Activated CD4-positive, alpha-beta memory T cell treated with anti-CD3 and anti-CD28 coated beads, Interleukin-2, amount 10 ng/mL, durations not matched to agents 7 days and 5 days (primary cell): ENCODE measurements around the gene RHD. TPM values are rescaled to one million over a fixed set of nuclear protein-coding genes. Genes with fewer than 3 reads are reported as not detected.
"Not testable (repeated sequence)": the region's sequence is repeated elsewhere in the genome, so short reads cannot be mapped to it uniquely, and the experiment has no call there.

ENCODE experiments used
- CTCF ChIA-PET: fragments of 350-600 bp; sonication (Branson Sonifier 250); formaldehyde crosslinking; loops from one replicate; lab custom pipeline; 2021; ENCODE audit warnings: antibody characterized with exemption, inconsistent platforms; lab: Charles Lee
- POLR2A ChIA-PET: fragments of 350-600 bp; sonication (Branson Sonifier 250); formaldehyde crosslinking; loops from one replicate; lab custom pipeline; 2021; ENCODE audit warnings: antibody characterized with exemption; lab: Charles Lee
- DNase-seq: peaks from one replicate; pipeline ENCODE4 v3.0.0-alpha.2; 2020
- H3K27ac Mint-ChIP-seq: one replicate; pipeline ENCODE4 v1.8.0; 2021; ENCODE audit warnings: mild to moderate bottlenecking, mixed read lengths
- H3K27me3 Mint-ChIP-seq: one replicate; pipeline ENCODE4 v1.8.0; 2021; ENCODE audit warnings: mixed read lengths
- H3K36me3 Mint-ChIP-seq: one replicate; pipeline ENCODE4 v1.8.0; 2021; ENCODE audit warnings: low read depth, mixed read lengths
- H3K4me1 Mint-ChIP-seq: one replicate; pipeline ENCODE4 v1.8.0; 2021; ENCODE audit warnings: mixed read lengths
- H3K4me3 Mint-ChIP-seq: one replicate; pipeline ENCODE4 v1.8.0; 2021; ENCODE audit warnings: mild to moderate bottlenecking, mixed read lengths
- H3K9me3 Mint-ChIP-seq: one replicate; pipeline ENCODE4 v1.8.0; 2021; ENCODE audit warnings: mixed read lengths
- total RNA-seq, 2 experiments: library from RNA; stranded (reverse); gene quantifications; one replicate each; pipeline ENCODE4 v1.2.3, GENCODE V29; 2021

Gene RHD
- total RNA-seq = not detected

DNA sequence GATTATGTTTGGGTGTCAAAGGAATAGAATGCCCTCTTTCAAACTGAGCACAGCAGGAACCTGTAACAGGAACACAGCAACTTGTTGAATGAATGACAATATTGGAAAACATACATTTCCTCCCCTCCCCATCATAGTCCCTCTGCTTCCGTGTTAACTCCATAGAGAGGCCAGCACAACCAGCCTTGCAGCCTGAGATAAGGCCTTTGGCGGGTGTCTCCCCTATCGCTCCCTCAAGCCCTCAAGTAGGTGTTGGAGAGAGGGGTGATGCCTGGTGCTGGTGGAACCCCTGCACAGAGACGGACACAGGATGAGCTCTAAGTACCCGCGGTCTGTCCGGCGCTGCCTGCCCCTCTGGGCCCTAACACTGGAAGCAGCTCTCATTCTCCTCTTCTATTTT is at the start of gene RHD:
Gene RHD (plus strand): TSS at position 272 of the 400 bp plus-strand sequence. CDS start 39 bp downstream, at position 311.
- H3K27me3 Mint-ChIP-seq, DNase-seq, H3K4me1 Mint-ChIP-seq, H3K27ac Mint-ChIP-seq, H3K9me3 Mint-ChIP-seq, POLR2A ChIA-PET, H3K4me3 Mint-ChIP-seq, H3K36me3 Mint-ChIP-seq, CTCF ChIA-PET: not testable (repeated sequence)

DNA sequence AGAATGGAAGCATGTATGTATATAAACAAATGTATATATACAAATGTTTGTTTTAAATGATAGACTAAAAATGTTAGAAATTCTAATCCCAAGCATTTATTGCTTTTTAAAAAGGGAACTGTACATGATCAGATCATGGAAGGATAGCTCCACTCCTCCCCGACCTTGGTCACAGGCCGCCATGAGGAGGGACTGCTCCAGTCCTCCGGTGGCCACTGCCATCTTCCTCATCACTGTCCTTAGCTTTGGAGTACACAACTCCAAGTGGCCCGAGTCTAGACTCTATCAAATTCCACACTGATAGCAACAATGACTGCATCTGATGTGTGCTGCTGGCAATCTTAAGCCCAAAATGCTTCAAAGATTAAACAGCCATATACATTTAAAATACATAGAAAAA is 49.7 kb upstream of the RHD start:
- no peaks in the 10 kb centered on the region for H3K9me3 Mint-ChIP-seq
- no peak overlapping the region for H3K27ac Mint-ChIP-seq
- ChIA-PET POLR2A (interaction anchor here (1.9 kb wide), 1 partner anchor 9 kb away, joined by 7 read pairs; the partner anchor contains the start of gene SYF2), CTCF (no interaction called here)
- peaks cover 6% of the 10 kb centered on the region for H3K4me1 Mint-ChIP-seq
- H3K4me3 Mint-ChIP-seq = no peak overlapping the region
- H3K27me3 Mint-ChIP-seq = no peaks in the 10 kb centered on the region
- peaks cover 46% of the 10 kb centered on the region for H3K36me3 Mint-ChIP-seq
- DNase-seq = no peak

DNA sequence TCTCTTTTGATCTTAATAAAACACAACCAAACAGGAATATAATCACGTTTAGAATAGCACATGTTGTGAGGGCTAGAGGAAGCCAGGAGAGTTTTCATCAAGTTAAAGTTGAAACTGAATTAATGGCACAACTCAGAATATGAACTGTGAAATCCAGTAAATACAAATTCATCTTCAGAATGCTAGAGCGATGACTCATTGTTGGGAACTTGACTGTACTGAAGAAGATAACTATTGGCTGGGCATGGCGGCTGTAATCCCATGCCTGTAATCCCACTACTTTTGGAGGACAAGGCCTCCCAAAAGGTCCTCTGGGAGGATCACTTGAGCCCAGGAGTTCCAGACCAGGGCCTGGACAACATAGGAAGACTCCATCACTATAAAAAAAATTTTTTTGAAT is 48.8 kb upstream of the RHD start:
- H3K4me1 Mint-ChIP-seq = peaks cover 11% of the 10 kb centered on the region
- no peaks in the 10 kb centered on the region for H3K9me3 Mint-ChIP-seq
- POLR2A ChIA-PET = interaction anchor here (1.1 kb wide), 1 partner anchor 9 kb away, joined by 3 read pairs; the partner anchor contains the start of gene SYF2
- no peaks in the 10 kb centered on the region for H3K27me3 Mint-ChIP-seq
- no peak overlapping the region for H3K27ac Mint-ChIP-seq
- no peak for DNase-seq
- peaks cover 50% of the 10 kb centered on the region for H3K36me3 Mint-ChIP-seq
- CTCF ChIA-PET = no interaction called here
- no peak overlapping the region for H3K4me3 Mint-ChIP-seq

DNA sequence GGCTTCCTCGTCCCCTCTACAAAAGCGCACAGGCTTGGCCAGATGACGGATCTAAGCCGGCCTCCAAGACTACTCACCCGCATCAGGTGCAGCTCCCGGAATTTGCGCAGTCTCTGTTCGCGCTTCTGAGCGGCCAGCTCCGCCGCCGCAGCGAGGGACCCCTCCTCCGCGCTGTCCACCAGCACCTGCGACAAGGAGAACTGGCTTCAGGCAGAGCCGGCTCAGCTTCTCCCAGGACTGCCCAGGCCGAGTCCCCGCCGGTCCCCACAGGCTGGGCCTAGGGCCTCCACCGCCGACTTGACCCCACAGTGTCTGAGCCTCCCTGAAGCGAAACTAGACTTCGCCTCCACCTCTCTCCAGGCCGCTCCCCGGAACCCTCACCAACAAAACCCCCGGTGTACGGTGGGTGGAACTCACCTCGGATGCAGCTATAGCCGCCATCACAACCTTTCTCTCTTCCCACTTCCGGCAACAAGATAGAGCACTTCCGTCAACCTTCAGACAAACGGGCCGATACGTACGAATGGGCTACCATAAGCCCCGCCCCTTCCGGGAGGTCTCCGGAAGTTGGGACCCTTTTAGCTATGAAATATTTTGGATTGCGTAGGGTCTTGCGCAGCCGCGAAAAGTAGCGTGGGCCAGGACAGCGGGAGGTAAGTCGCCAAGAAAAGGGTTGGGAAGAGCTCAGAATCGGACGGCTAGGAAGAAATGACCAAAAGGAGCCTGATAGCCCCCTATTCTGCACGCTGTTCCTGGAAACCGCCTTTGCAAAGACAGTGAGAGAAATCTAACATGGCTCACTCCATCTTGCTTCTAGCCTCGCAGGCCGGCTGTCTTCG is 40.1 kb upstream of the RHD start, which contains the start of gene SYF2:
Gene SYF2 (minus strand): TSS at position 476 of the 839 bp plus-strand sequence. CDS start 35 bp downstream, at position 441.
- CTCF ChIA-PET = interaction anchor here (0.8 to 1.5 kb wide), 9 partner anchors 8 to 590 kb away, joined by 3 to 6 read pairs (median 3); partner anchors contain the start of gene RSRP1
- peaks cover 33% of the 10 kb centered on the region for H3K36me3 Mint-ChIP-seq
- no peak within 1 kb of the TSS for H3K27ac Mint-ChIP-seq
- DNase-seq = peak; percentile 90
- no peaks in the 10 kb centered on the region for H3K9me3 Mint-ChIP-seq
- H3K4me3 Mint-ChIP-seq = no peak within 1 kb of the TSS
- H3K4me1 Mint-ChIP-seq = peaks cover 37% of the 10 kb centered on the region
- no peaks in the 10 kb centered on the region for H3K27me3 Mint-ChIP-seq
- POLR2A ChIA-PET = interaction anchor here (0.7 to 3.9 kb wide), 34 partner anchors 8 to 1273 kb away, joined by 3 to 157 read pairs (median 4); partner anchors contain the start of genes LDLRAP1, MACO1, MTFR1L and PNRC2

DNA sequence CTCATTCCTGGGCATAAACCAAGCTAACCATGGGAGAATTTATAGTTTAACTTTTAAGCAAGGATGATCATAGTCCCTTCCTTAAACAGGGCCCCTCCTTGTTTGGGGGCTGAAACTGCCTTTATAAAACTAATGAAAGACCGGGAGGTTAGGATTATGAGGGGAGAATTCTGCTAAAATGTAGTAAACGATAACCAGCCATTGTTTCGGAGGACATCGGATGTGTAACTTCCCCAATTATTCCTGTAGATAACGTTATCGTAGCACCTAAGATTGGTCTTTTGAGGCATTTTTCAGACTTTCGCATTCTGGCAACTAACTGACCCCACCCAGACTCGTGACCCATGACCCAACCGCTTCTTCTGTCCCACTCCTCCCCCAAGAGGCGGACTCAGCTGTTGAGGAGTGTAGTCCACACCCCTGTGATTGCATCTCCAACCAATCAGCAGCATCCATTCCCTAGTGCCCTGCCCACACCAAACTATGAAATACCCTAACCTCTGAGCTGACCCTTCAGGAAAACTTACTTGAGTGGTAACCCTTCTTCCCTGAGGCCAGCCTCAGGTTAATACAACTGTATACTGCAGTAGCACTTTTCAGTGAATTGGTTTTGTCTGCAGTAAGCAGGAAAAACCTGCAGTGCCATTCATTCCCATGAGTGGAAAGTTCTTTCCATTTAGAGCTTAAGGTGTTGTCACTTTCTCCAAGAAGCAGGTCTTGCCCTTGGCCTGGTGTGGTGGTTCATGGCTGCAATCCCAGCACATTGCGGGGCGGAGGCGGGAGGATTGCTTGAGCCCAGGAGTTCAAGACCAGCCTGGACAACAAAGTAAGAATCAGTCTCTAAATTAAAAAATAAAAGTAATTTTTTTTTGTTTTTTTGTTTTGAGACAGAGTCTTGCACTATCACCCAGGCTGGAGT is 39.2 kb upstream of the RHD start:
- Mint-ChIP-seq H3K36me3 (peaks cover 26% of the 10 kb centered on the region), H3K27ac (no peak overlapping the region), H3K9me3 (no peaks in the 10 kb centered on the region), H3K4me1 (peaks cover 33% of the 10 kb centered on the region), H3K27me3 (no peaks in the 10 kb centered on the region), H3K4me3 (no peak overlapping the region)
- DNase-seq = peak; percentile 84
- ChIA-PET POLR2A (interaction anchor here (0.6 to 3.9 kb wide), 30 partner anchors 9 to 1274 kb away, joined by 3 to 157 read pairs (median 4); partner anchors contain the start of genes LDLRAP1, MACO1, MTFR1L and PNRC2), CTCF (interaction anchor here (0.8 to 1.5 kb wide), 8 partner anchors 10 to 591 kb away, joined by 3 to 6 read pairs (median 3); partner anchors contain the start of gene RSRP1)

DNA sequence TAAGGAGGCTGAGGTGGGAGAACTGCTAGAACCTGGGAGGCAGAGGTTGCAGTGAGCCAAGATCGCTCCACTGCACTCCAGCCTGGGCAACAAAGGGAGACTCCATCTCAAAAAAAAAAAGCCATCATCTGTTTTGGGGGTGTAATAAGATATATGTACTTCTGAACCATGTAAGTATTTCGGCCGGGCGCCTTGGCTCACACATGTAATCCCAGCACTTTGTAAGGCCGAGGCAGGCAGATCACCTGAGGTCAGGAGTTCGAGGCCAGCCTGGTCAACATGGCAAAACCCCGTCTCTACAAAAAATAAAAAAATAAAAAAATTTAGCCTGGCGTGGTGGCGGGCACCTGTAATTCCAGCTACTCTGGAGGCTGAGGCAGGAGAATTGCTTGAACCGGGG is 36.9 kb upstream of the RHD start:
- H3K4me3 Mint-ChIP-seq, CTCF ChIA-PET, DNase-seq, H3K27me3 Mint-ChIP-seq, H3K9me3 Mint-ChIP-seq, H3K27ac Mint-ChIP-seq: not testable (repeated sequence)
- H3K4me1 Mint-ChIP-seq = peaks cover 36% of the 10 kb centered on the region
- POLR2A ChIA-PET = interaction anchor here (1.4 kb wide), 1 partner anchor 12 kb away, joined by 3 read pairs; the partner anchor contains the start of gene RSRP1
- H3K36me3 Mint-ChIP-seq = peaks cover 23% of the 10 kb centered on the region

DNA sequence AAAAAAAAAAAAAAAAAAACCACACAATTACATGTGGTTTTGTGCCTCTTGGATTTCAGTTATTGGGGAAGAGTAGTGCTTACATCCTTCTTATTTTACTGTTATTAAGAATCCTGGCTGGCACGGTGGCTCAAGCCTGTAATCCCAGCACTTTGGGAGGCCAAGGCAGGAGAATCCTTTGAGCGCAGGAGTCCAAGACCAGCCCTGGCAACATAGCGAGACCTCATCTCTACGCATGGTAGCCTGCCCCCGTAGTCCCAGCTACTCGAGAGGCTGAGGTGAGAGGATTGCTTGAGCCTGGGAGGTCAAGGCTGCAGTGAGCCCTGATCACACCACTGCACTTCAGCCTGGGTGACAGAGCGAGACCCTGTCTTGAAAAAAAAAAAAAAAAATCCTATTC is 36.0 kb upstream of the RHD start:
- DNase-seq, H3K9me3 Mint-ChIP-seq, H3K27ac Mint-ChIP-seq, CTCF ChIA-PET, H3K4me3 Mint-ChIP-seq, H3K27me3 Mint-ChIP-seq: not testable (repeated sequence)
- POLR2A ChIA-PET = interaction anchor here (1.4 kb wide), 1 partner anchor 11 kb away, joined by 3 read pairs; the partner anchor contains the start of gene RSRP1
- H3K36me3 Mint-ChIP-seq = peaks cover 27% of the 10 kb centered on the region
- peaks cover 37% of the 10 kb centered on the region for H3K4me1 Mint-ChIP-seq

DNA sequence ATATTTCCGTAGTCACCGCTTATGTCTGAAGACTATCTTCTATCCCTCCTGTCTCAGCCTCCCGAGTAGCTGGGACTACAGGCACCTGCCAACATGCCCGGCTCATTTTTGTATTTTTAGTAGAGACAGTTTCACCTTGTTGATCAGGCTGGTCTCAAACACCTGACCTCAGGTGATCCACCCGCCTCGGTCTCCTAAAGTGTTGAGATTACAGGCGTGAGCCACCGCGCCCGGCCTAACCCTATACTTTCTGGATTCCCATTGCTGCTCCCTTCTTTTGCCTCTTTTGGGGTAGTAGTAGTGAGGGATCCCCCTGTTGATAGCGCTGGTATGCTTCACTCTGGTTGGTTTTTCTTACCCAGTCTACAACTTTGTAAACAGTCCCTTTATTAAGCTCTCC is 34.3 kb upstream of the RHD start:
- no peak overlapping the region for H3K27ac Mint-ChIP-seq
- H3K9me3 Mint-ChIP-seq = no peaks in the 10 kb centered on the region
- H3K4me1 Mint-ChIP-seq = peaks cover 45% of the 10 kb centered on the region
- no peak for DNase-seq
- ChIA-PET CTCF (no interaction called here), POLR2A (interaction anchor here (1.7 kb wide), 1 partner anchor 9 kb away, joined by 6 read pairs; the partner anchor contains the start of gene RSRP1)
- H3K4me3 Mint-ChIP-seq = no peak overlapping the region
- H3K27me3 Mint-ChIP-seq = no peaks in the 10 kb centered on the region
- H3K36me3 Mint-ChIP-seq = peaks cover 36% of the 10 kb centered on the region

DNA sequence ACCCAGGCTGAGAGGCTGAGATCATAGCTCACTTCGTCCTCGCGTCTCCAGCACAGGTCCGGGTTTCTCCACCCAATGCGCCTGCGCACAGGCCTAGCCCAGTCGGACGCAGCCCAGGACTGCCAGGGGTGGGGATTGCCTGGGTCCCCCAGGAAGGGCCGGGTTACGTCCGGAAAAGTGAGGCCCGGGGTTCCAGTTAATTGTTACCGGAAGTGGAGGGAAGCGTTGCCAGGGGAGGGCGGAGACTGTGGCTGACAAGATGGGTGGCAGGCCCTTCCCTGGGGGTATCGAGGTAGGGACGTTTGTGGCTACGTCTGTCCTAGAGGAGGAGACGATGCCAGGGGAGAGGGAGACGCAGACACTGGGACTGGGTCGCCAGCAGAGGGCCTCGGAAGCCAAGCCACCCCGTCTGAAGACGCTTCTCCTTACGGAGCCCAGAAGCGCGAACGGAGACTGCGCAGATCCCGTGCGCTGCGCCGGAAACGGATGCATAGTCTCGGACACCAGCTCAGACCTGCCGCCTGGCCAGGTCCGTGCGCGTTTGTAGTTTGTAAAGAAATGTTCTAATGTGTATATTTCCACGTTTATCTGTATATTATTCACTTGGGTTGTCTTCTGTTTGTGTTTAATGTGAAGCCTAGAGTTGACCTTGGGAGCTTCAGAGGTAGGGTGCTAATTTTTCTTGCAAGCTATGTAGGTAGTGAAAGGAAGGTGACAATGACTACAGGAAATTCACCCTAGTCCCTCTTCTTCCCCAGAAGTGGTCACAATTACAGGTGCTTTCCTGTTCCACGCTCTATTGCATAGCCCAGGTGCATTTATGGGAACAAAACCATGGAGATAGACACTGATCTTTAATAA is 32.4 kb upstream of the RHD start:
- Mint-ChIP-seq H3K9me3 (no peaks in the 10 kb centered on the region), H3K36me3 (peaks cover 49% of the 10 kb centered on the region), H3K27ac (peak overlapping the region; percentile 97), H3K27me3 (no peaks in the 10 kb centered on the region), H3K4me3 (peak overlapping the region; percentile 79), H3K4me1 (peaks cover 57% of the 10 kb centered on the region)
- ChIA-PET POLR2A (interaction anchor here (1.0 to 2.0 kb wide), 10 partner anchors 8 to 884 kb away, joined by 3 to 10 read pairs (median 4); partner anchors contain the start of genes RSRP1 and SYF2), CTCF (interaction anchor here (0.5 to 2.1 kb wide), 12 partner anchors 9 to 538 kb away, joined by 3 to 8 read pairs (median 4); partner anchors contain the start of gene MACO1)
- DNase-seq = peak; percentile 92

DNA sequence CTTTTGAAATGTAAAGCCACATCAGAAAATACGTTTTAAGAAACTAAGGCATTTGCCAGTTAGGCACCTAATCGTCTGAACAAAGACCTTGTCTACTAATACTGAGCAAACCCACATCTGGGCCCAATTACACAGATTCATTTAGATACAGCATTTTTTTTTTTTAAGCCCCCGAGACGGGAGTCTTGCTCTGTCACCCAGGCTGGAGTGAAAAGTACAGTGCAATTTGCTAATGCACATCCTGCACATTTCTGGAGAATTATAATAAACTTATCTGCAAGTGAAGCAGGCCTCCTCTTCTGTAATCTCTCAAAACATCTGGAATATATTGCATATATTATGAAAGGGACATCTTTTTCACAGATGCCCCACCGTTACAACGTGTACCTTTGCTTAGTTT is 28.4 kb upstream of the RHD start:
- peaks cover 81% of the 10 kb centered on the region for H3K4me1 Mint-ChIP-seq

DNA sequence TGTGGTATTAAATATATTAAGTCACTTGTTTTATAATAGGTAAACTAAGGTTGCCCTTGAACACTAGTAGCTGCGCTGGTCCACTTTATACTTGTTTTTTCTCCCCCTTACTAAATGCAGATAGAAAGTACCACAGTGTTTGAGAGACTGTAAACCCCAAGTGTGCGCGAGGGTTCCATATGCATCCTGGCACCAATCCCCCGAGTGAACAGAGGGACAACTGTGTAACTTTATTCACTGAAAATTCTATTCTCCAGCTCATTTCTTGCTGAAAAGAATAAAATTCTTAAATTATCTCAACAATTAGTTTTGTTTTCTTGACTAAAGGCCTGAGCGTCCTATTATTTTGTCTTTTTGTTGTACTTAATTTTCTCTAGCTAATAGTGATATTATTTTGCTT is 26.9 kb upstream of the RHD start:
- Mint-ChIP-seq H3K9me3 (no peaks in the 10 kb centered on the region), H3K4me3 (peak overlapping the region; percentile 97), H3K36me3 (peaks cover 70% of the 10 kb centered on the region), H3K27me3 (no peaks in the 10 kb centered on the region), H3K27ac (peak overlapping the region; percentile 6), H3K4me1 (peaks cover 68% of the 10 kb centered on the region)
- POLR2A ChIA-PET = interaction anchor here (0.7 to 8.9 kb wide), 5 partner anchors 14 to 319 kb away, joined by 3 to 157 read pairs (median 3); partner anchors contain the start of gene SYF2
- no peak for DNase-seq
- CTCF ChIA-PET = interaction anchor here (1.2 to 1.4 kb wide), 2 partner anchors 13 to 658 kb away, joined by 3 to 4 read pairs; partner anchors contain the start of gene SYF2

More for the DNA sequence above, 28.4 kb upstream of the RHD start:
- Mint-ChIP-seq H3K9me3 (no peaks in the 10 kb centered on the region), H3K36me3 (peaks cover 78% of the 10 kb centered on the region), H3K4me3 (peak overlapping the region; percentile 18), H3K27me3 (no peaks in the 10 kb centered on the region), H3K27ac (peak overlapping the region; percentile 37)
- CTCF ChIA-PET = interaction anchor here (0.9 to 1.1 kb wide), 2 partner anchors 11 to 12 kb away, joined by 3 to 4 read pairs; partner anchors contain the start of gene SYF2
- DNase-seq = no peak
- POLR2A ChIA-PET = interaction anchor here (8.9 kb wide), 1 partner anchor 12 kb away, joined by 157 read pairs; the partner anchor contains the start of gene SYF2
